OCI-LY7 (cell line): ENCODE data around the gene DPPA3.

Experiments used
- CTCF ChIP-seq: fragments of 200-600 bp; sonication (generic); conservative IDR thresholded peaks from 2 replicates; pipeline ENCODE4 v1.5.1; 2014; ENCODE audit warnings: mild to moderate bottlenecking, antibody characterized with exemption, low read length, moderate library complexity, mixed read lengths
- EZH2phosphoT487 ChIP-seq: fragments of 200-600 bp; sonication (generic); IDR thresholded peaks from 2 replicates; pipeline ENCODE4 v1.6.1; 2018; ENCODE audit warnings: low read depth, borderline replicate concordance, mild to moderate bottlenecking, mixed run types, antibody characterized with exemption, low read length, moderate library complexity, mixed read lengths

DNA sequence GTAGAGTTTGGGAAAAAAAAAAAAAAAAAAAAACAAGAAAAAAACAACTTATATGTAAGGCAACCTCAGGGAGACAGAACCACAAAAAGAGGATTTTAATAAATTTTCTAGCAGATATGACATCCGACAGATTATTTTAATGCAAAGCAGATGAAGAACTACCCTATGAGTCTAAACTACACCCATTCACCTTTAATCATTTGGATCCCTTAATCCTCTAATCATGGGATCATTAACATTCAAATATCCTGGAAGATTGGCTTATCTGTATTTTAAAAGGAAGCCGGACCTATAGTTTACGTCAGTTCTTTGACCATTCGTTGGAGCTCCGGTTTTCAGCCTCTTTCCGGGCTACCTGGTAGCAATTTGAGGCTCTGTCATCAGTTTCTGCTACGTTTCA, at the start of gene DPPA3:
- TF ChIP-seq CTCF (no peak), EZH2phosphoT487 (no peak)
